HG02870 (cell line): Measurements from ENCODE around the gene SND1.
"Not testable (repeated sequence)": the region's sequence is repeated elsewhere in the genome, so short reads cannot be mapped to it uniquely, and the experiment has no call there.

ENCODE experiments used
- ATAC-seq: cut with Tn5 transposase; IDR thresholded peaks from one replicate; pipeline ENCODE4 v1.9.1; 2021; ENCODE audit warnings: mild to moderate bottlenecking, moderate library complexity; ENCODE audit not compliant: unreplicated experiment

SND1 gene

DNA sequence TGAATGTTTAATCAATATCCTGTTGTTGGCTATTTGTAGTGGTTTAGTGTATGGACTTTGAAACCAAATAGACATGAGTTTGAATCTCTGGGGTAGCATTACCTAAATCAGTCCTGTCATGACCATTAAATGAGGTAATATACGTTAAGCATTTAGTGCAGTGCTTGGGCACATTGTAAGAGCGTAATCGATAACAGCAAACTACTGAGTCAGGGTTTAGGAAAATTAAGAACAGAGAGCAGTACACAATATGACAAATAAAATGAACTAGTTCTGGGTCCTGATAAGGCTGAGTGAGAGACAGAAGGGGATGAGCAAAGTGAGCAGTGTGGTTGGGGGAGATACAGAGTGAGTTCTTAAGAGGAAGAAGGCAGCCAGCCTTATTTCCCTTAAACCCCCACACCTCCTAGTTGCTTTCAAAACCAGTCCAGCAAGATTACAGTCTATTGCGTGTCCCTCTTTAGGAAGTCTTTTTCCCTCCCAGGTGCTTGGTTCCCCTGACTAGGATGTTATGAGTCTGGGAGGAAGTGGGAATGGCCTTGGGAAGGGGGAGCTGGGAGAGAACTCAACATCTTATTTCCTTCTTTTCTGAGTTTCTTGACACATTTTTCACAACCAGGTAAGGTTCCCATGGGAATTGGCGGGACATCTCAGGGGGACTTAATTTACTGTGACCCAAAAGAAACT, 171.0 kb downstream of the SND1 start:
- peak; percentile 56 for ATAC-seq

- no peak for ATAC-seq
Measured at GRCh38 chr7:127824682-127825081, 172.7 kb downstream of the SND1 start.

- ATAC-seq: peak; percentile 87
Measured at GRCh38 chr7:127828843-127829500, 177.0 kb downstream of the SND1 start.

DNA sequence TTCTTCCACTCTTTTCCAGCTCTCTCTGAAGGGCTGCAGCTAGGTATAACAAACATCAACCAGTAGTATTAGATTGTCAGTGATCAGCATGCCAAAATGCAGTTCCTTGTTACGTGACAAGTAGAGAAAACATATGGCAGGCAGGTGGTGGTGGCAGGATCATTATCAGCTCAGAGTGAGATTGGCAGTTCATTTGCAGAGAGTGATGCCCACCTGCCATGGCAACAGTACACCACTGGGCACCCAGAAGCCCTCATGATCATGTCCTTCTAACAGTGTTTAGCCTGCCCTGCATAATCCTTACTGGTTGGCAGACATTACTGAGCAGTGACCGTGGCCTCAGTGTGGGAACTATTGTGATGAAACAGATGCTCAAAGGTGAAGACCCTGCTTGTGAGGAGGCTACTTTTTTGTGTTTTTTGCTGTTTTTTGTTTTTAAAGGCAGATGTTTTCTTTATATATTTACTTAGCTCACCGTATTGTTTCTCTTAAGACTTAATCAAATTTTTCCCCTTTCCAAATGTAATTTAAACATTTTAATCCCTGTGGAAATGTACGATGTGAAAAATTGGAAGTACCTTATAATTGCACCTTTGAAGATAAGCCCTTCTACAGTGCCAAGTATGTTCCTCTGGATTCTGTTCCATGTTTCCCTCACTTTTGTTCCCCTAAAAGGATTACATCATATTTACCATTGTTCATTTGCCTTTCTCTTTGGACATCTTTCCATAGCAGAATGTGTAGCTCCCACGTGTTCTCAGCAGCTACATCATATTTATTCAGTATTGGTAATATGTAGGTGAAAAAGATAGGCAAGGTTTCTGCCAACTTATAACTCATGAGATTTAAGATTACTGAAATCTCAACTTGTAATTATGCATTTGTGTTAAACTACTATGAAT, 179.6 kb downstream of the SND1 start:
- ATAC-seq: no peak

GRCh38 chr7:127832592-127832991, 180.6 kb downstream of the SND1 start:
- no peak for ATAC-seq

- ATAC-seq: no peak
Measured at GRCh38 chr7:127833641-127834040, 181.6 kb downstream of the SND1 start.

DNA sequence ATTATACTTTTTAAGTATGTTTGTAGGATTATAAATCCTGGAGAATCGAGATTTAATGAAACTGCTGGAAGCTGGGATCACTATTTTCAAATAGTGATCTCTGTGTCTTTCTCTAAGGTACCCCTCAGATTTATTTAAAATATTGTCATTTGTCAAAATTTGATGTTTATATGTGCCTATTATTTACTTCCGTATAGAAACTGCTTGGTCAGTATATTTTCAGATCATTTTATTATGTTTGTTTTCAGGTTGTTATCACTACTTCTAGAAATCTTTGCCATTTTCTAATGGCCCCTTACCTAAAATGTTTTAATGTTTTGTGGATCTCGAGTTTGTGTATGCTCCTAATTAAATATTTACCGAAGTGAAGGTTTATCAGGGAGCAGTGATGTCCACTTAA, 183.7 kb downstream of the SND1 start:
- no peak for ATAC-seq

DNA sequence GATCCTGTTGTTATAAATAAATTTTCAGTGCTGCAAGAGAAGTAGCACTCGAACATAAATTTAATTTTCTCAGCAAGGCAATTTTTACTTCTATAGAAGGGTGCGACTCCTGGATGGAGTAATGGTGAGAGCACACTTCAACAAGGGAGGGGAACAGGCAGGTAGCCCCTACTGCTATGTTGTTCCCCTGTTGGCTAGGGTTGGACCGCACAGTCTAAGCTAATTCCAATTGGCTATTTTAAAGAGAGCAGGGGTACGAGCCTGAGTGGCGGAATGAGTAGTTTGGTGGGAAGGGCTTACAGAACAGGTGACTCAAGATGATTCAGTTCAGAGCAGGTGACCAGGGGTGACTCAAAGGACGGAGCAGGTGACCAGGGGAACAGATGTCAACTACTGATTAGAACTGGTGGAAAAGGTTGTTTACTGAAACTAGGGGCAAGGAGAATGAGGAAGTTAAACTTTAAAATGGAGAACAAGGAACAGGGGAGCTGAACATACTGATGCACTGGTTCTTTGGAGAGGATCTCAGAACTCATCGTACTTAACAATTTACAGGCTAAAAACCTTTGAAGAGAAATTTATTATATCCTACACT, 185.9 kb downstream of the SND1 start:
- ATAC-seq: not testable (repeated sequence)

GRCh38 chr7:127838816-127839415, 186.9 kb downstream of the SND1 start:
- no peak for ATAC-seq

- ATAC-seq: no peak
Measured at GRCh38 chr7:127840226-127840951, 188.4 kb downstream of the SND1 start.

DNA sequence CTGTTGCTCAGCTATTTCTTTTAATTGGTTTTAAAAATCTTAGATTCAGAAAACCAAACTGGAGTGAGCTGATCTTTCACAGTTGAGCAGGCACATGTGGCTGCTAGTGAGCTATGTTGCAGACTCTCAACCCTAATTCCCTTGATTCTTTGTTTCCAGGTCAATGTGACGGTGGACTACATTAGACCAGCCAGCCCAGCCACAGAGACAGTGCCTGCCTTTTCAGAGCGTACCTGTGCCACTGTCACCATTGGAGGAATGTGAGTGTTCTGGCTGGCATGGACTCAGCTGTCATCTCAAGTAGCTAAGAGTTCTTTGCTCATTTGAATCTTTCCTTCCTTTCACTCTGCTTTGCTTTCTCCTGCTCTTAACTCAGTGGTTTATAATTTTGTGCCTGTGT, 192.2 kb downstream of the SND1 start:
- ATAC-seq: no peak

- no peak for ATAC-seq
Measured at GRCh38 chr7:127844707-127845331, 192.8 kb downstream of the SND1 start.

DNA sequence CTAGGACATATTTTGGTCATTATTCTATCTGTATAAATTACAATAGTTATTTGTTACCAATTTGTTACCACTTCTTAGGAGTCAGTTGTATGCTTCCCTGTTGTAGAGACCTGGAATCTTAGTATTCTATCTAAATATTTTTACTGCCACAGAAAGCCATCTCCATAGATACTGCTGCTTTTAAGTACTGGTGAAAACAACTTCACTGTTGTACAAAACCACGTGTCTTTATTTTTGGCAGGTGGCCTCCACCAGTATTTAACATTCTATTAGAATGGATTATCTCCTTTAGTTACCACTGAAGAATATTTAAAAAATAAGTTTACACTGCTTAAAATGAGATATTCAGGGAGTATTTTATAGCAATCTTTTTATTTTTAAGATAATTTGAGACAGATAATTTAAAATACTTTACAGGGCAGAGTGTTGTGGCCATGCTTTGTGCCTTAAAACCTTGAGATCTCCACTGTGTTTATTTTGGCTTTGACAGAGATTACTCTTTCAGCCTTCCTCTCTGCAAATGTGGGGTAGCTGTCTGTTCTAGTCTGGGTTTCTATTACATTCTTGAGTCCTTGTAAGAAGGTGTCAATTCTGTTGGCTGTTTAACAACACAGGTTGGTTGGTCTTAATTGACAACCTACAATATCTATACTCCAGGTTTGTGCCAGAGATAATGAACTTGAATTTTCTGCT, 193.7 kb downstream of the SND1 start:
- ATAC-seq: no peak

- no peak for ATAC-seq
Measured at GRCh38 chr7:127847641-127848040, 195.6 kb downstream of the SND1 start.

DNA sequence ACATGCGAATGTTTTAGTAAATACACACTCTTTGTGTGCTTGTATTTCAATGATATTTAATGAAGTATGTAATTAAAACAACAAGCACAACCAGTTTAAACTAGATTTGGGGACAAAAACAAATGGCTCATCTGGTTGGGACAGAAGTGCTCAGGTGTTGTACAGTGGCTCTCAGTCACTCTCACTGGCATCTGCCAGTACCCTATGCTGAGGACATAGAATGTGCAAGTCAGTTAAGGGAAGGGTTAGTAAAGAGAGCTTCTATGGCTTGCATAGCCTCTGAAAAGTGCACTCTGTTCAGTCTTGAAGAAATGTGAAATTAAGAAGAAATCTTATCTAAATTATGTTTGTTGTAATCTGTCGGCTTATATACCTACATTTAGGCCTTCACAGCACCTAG, 196.2 kb downstream of the SND1 start:
- ATAC-seq: no peak

DNA sequence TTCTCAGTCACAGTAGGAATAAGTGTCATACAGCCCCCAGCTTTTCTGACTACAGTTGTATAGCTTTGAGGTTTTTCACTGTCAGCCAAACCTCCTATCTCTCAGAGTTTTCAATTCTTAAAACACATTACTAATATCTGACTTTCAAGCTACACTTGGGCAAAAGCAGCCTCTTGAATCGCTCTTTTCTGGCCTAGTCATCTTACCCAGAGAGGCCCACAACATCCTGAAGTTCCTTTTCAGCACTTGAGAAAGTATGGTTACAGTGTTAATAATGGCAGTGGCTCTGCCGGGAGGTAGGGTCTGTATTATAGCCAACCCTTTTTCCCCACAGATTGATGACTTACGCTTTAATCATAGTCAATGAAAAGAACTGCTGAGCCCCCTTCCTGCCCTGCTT, 198.2 kb downstream of the SND1 start:
- peak; percentile 87 for ATAC-seq

GRCh38 chr7:127854383-127854782, 202.4 kb downstream of the SND1 start:
- ATAC-seq: no peak

DNA sequence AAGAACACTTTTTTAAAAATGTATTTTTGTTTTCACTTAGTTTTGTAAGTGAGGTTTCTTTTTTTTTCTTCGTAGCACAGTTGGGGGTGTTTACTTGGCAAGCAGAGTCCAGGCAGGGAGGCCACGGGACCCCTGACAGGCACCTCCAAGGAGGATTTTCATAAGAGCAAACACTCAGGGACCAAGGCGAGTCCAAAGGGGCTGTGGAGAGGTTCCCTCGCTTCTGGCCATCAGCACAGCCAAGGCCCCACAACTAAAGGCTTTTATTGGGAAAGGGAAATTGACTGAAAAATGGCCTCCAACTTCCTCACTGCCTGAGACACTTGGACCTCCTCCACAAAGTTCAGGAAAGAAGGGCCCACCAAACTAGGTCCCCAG, 205.5 kb downstream of the SND1 start:
- no peak for ATAC-seq
